LNCaP clone FGC (cell line): Measurements from ENCODE around the gene WWC2.

Experiments used
- DNase-seq: peaks from one replicate; pipeline ENCODE4 v3.0.0-alpha.2; 2011; ENCODE audit warnings: low read depth
- H3K4me3 ChIP-seq: 2 replicates; pipeline ENCODE4 v1.5.1; 2011; ENCODE audit warnings: mild to moderate bottlenecking, low read depth, low read length, control low read depth
- TF ChIP-seq, protein P1 (sequence below): IDR thresholded peaks from 2 replicates; pipeline ENCODE4 v1.5.1; 2012; ENCODE audit warnings: mild to moderate bottlenecking; ENCODE audit not compliant: control insufficient read depth, insufficient read depth; ENCODE audit errors: extremely low read depth

WWC2 gene

DNA sequence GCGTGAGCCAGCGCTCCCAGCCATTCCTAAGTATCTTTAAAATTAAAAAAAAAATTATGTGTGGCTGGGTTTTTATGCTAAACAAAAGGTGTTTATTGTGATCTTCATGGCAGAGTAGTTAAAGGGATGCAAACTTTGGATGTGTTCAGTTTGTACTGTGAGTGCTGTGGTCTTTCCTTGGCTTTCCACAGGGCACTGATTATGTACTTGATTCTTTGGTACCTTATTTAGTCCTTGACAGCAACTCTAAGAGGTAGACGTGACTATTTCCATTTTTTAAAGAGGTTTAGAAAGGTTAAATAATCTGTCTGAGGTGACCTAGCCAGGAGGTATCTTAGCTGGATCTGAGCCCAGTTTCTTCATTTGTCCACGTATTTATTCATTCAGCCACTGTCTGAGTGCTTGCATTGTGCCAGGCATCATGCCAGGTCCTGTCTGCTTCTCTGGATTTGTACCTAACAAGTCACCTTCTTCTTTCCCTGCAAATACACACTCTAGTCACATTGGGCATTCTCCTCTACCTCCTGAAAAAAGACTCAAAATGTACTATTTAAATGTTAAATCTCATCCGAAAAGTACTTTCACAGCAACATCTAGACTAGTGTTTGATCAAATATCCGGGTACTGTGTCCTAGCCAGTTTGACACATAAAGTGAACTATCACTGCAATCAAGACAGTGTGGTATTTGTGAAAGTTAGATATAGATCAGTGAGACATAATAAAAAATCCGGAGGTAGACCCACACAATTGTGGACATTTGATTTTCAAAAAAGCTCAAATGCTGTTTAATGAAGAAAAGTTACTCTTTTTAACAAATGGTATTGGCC, 31.5 kb downstream of the WWC2 start:
- DNase-seq, result peak; percentile 82
- TF ChIP-seq, protein P1, sequence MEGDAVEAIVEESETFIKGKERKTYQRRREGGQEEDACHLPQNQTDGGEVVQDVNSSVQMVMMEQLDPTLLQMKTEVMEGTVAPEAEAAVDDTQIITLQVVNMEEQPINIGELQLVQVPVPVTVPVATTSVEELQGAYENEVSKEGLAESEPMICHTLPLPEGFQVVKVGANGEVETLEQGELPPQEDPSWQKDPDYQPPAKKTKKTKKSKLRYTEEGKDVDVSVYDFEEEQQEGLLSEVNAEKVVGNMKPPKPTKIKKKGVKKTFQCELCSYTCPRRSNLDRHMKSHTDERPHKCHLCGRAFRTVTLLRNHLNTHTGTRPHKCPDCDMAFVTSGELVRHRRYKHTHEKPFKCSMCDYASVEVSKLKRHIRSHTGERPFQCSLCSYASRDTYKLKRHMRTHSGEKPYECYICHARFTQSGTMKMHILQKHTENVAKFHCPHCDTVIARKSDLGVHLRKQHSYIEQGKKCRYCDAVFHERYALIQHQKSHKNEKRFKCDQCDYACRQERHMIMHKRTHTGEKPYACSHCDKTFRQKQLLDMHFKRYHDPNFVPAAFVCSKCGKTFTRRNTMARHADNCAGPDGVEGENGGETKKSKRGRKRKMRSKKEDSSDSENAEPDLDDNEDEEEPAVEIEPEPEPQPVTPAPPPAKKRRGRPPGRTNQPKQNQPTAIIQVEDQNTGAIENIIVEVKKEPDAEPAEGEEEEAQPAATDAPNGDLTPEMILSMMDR, result no peak
- H3K4me3 ChIP-seq, result no peak overlapping the region

DNA sequence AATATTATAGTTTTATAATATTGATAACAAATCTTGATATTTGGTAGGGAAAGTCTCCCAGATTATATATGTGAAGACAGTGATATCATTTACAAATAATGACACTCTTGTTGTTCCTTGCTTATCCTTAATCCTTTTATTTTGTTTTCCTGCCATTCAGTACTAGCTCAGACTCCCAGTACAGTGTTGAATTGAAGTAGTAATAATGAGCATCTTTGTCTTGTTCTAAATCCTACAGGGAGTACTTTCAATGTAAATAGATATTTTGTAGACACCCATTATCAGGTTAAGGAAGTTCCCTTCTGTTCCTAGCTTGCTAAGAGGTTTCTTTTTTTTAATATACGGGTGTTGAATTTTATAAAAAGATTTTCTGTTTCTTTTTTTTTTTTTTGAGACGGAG, 33.0 kb downstream of the WWC2 start:
- no peak overlapping the region for H3K4me3 ChIP-seq
- DNase-seq, result no peak
- TF ChIP-seq, protein P1, result no peak

DNA sequence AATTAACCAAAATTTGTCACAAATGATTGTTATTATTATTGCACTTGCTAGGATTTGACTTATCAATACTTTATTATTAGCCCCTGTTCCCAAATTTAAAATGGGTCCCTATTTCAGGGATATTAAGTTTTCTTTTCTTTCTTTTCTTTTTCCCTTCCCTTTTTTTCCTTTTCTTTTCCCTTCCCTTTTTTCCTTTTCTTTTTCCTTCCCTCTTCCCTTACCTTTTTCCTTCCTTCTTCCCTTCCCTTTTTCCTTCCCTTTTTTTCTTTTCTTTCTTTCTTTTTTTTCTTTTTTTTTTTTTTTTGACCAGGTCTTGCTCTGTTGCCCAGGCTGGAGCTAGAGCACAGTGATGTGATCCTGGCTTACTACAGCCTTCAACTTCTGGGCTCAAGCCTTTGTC, 33.8 kb downstream of the WWC2 start:
- DNase-seq, result no peak
- no peak overlapping the region for H3K4me3 ChIP-seq
- TF ChIP-seq, protein P1, result no peak

DNA sequence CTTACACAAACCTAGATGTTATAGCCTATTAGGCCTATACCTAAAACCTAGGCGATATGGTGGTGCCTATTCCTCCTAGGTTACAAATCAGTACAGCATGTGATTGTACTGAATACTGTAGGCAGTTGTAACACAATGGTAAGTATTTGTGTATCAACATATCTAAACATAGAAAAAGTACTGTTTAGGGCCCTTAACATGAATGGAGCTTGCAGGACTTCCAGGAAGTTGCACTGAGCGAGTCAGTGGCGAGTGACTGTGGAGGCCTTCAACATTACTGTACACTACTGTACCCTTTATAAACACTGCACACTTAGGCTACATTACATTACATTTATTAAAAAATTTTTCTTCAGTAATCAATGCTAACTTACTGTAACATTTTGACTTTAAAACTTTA, 37.8 kb downstream of the WWC2 start:
- DNase-seq, result no peak
- TF ChIP-seq, protein P1, result no peak
- H3K4me3 ChIP-seq, result no peak overlapping the region

DNA sequence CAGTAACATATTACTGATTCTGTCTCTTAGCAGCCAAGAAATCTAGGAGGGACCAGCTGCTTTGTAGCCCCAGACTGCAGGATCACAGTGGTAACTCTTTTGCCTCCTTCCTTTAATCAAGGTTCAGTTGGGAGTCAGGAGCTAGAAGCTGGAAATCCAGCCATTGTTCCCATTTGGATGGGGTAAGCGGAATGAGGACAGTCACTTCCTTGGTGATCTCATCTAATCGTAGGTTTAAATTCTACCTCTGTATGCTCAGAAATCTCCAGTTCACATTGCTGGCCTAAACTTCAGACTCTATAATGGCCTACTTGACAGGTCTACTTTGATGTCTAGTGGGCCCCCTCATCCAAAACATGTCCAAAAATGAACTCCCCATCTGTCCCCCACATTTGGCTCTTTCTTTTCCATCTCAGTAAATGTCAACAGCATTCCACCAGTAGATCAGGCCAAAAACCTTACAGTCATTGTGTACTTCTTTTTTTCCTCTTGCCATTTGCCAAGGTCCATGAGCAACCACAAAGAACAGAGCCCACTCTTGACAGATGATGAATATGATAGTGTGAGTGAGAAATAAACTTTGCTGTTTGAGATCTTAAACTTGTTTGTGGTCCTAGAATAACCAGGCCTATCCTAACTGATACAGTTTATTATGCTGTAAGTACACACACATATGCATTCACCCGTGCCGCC, 40.1 kb downstream of the WWC2 start:
- TF ChIP-seq, protein P1, result no peak
- H3K4me3 ChIP-seq, result no peak overlapping the region
- no peak for DNase-seq

DNA sequence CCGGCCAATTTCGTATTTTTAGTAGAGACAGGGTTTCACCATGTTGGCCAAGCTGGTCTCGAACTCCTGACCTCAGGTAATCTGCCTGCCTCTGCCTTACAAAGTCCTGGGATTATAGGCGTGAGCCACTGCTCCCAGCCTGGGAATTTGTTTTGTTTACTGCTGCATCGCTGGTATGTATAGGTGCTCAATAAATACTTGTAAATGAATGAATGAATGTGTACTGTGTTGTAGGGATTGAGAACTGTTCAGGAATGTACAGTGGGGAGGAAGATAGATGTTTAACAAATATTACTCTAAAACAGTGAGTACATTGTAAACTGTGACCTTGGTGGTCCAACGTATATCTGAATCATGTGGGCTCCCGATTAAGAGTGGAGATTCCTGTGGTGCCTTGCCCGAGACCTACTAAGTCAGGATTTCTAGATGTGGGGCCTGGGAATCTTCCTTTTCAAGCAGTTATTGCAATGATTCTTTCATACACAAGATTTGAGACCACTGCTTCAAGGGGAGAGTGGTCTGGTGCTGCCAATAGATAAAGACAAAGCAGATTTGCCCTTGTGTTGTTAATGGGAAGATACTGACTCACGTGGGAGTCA, 41.0 kb downstream of the WWC2 start:
- no peak for DNase-seq
- no peak overlapping the region for H3K4me3 ChIP-seq
- TF ChIP-seq, protein P1, result no peak
